PFSK-1 (cell line): ENCODE results near the gene MSL1.

Source experiments
- FOXP2 ChIP-seq: optimal IDR thresholded peaks from 2 replicates; pipeline ENCODE3; 2011; ENCODE audit warnings: borderline replicate concordance, control low read depth, inconsistent platforms; ENCODE audit not compliant: insufficient read depth; ENCODE audit errors: extremely low read length, extremely low read depth
- POLR2AphosphoS5 ChIP-seq: IDR thresholded peaks from 2 replicates; pipeline ENCODE4 v1.6.1; 2012; ENCODE audit warnings: low read depth, mild to moderate bottlenecking, control low read depth, low read length, moderate library complexity
- REST ChIP-seq, 2 experiments: IDR thresholded peaks; 2 replicates each; pipeline versions ENCODE4 v1.6.1 to v1.8.0; 2011 to 2012; ENCODE audit warnings: low read depth in 2 of 2, low read length in 2 of 2, control low read depth in 1 of 2, inconsistent platforms in 1 of 2, mild to moderate bottlenecking in 1 of 2, moderate library complexity in 1 of 2; ENCODE audit not compliant: insufficient read depth in 1 of 2
- SIN3A ChIP-seq: IDR thresholded peaks from 2 replicates; pipeline ENCODE4 v1.6.1; 2012; ENCODE audit warnings: mild to moderate bottlenecking, low read length, moderate library complexity, borderline replicate concordance; ENCODE audit not compliant: insufficient read depth
- TAF1 ChIP-seq: IDR thresholded peaks from 2 replicates; pipeline ENCODE4 v1.6.1; 2012; ENCODE audit warnings: low read length, control low read depth, borderline replicate concordance; ENCODE audit not compliant: insufficient read depth

MSL1 gene

GRCh38 chr17:40180694-40181093 is 58.9 kb downstream of the MSL1 start:
- TF ChIP-seq REST (IDR thresholded peaks at IDR 0.05; ENCODE audit: insufficient read depth in 1 of 2, low read depth in 2 of 2, low read length in 2 of 2) (no peak), POLR2AphosphoS5 (no peak), FOXP2 (no peak), TAF1 (no peak), SIN3A (no peak)

DNA sequence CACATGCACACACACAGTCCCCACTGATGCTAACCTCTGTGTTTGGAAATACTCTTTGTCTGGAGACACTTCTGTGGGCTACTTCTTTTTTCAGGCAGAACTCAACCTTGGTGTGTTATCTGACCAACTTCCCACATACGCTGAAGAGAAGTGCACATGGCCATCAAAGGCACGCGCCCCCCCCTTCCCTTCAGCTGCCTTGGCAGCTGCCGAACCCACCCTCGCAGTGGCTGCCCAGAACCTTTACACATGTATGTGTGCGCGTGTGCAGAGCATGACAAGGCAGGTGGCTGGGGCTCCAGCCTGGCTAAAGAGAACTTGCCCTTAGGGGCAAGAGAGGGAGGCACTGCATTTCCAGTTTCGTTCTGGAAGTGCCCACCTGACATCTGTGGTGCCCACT is 59.4 kb downstream of the MSL1 start:
- TF ChIP-seq POLR2AphosphoS5, result no peak
- TF ChIP-seq SIN3A, result no peak
- no peak for TF ChIP-seq FOXP2
- TF ChIP-seq TAF1, result no peak
- no peak for TF ChIP-seq REST (IDR thresholded peaks at IDR 0.05; ENCODE audit: insufficient read depth in 1 of 2, low read depth in 2 of 2, low read length in 2 of 2)

GRCh38 chr17:40182606-40183005 is 60.8 kb downstream of the MSL1 start:
- TF ChIP-seq TAF1 (no peak), FOXP2 (no peak), REST (IDR thresholded peaks at IDR 0.05; ENCODE audit: insufficient read depth in 1 of 2, low read depth in 2 of 2, low read length in 2 of 2) (no peak), SIN3A (no peak)
